ENCODE measurements around the gene DCTN2. TPM values are rescaled to one million over a fixed set of nuclear protein-coding genes. Genes with fewer than 3 reads are reported as not detected.
"Not testable (repeated sequence)": the region's sequence is repeated elsewhere in the genome, so short reads cannot be mapped to it uniquely, and the experiment has no call there.

DCTN2 gene
- total RNA-seq, 1 experiment from 2014 or later, result 121 TPM

GRCh38 chr12:57591782-57592325 lies 44.9 kb upstream of the DCTN2 start:
- CTCF ChIA-PET, result interaction anchor here (0.9 to 1.0 kb wide), 2 partner anchors 9 to 102 kb away, joined by 3 to 4 read pairs; partner anchors contain the start of gene OS9

DNA sequence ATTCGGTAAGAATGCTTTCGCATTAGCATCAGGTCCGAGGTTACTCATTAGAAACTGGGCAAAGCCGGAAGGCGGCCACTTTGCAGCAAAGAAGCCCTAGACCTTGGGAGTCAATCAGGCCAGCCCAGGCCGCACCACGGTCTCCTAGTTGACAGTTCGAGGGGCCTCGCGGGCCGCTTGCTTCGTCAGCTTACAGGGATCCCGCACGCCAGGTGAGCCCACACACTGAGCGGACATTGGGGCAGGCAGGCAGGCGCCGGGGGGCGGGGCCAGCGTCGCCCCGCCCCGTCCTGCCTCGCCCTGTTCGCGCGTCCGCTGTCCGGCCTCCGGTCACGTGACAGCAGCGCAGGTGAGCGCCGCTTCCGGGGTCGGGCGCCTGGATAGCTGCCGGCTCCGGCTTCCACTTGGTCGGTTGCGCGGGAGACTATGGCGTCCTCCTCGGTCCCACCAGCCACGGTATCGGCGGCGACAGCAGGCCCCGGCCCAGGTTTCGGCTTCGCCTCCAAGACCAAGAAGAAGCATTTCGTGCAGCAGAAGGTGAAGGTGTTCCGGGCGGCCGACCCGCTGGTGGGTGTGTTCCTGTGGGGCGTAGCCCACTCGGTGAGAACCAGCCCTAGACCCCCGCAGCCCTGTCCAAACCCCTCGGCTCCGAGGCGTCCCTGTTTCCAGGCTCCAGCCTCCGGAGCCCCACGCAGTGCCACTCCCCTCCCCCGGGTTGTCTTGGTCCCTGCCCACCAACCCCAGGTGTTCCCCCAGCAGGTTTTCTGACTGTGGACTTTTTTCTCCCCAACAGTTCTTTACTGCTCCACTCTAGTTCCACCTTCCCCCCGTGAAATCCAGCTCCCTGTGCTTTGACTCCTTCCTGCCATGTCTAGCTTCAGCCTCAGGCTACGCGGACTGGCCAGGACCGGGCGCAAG lies 44.1 kb upstream of the DCTN2 start, which contains the start of gene PIP4K2C:
TSS of gene PIP4K2C (plus strand) at position 329 of the 918 bp plus-strand sequence. CDS start at position 427, 98 bp downstream.
- CTCF ChIA-PET, result interaction anchor here (0.6 to 1.0 kb wide), 4 partner anchors 8 to 103 kb away, joined by 3 to 7 read pairs (median 4); partner anchors contain the start of gene OS9
- Mint-ChIP-seq H3K27me3 (ENCODE audit: unreplicated experiment) (peaks cover 12% of the 10 kb centered on the region), H3K9me3 (ENCODE audit: low read depth, unreplicated experiment) (peaks cover 3% of the 10 kb centered on the region), H3K4me1 (ENCODE audit: low read depth, unreplicated experiment) (peaks cover 22% of the 10 kb centered on the region), H3K4me3 (ENCODE audit: low read depth, unreplicated experiment) (peak within 1 kb of the TSS; percentile 93), H3K27ac (ENCODE audit: unreplicated experiment) (peak within 1 kb of the TSS; percentile 94), H3K36me3 (ENCODE audit: insufficient read depth, unreplicated experiment) (peaks cover 27% of the 10 kb centered on the region)
- peak; percentile 92 for DNase-seq
- intact Hi-C loops (cut with micrococcal nuclease; ENCODE audit: unreplicated experiment), result no loop called here
- TF ChIP-seq, protein P1, sequence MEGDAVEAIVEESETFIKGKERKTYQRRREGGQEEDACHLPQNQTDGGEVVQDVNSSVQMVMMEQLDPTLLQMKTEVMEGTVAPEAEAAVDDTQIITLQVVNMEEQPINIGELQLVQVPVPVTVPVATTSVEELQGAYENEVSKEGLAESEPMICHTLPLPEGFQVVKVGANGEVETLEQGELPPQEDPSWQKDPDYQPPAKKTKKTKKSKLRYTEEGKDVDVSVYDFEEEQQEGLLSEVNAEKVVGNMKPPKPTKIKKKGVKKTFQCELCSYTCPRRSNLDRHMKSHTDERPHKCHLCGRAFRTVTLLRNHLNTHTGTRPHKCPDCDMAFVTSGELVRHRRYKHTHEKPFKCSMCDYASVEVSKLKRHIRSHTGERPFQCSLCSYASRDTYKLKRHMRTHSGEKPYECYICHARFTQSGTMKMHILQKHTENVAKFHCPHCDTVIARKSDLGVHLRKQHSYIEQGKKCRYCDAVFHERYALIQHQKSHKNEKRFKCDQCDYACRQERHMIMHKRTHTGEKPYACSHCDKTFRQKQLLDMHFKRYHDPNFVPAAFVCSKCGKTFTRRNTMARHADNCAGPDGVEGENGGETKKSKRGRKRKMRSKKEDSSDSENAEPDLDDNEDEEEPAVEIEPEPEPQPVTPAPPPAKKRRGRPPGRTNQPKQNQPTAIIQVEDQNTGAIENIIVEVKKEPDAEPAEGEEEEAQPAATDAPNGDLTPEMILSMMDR (IDR thresholded peaks at IDR 0.05; ENCODE audit: unreplicated experiment), result no peak
- BruUV-seq (replicated peaks), result TSS peak; percentile 50

More at GRCh38 chr12:57591782-57592325, 44.9 kb upstream of the DCTN2 start:
- Mint-ChIP-seq H3K9me3 (ENCODE audit: low read depth, unreplicated experiment) (peaks cover 3% of the 10 kb centered on the region), H3K27me3 (ENCODE audit: unreplicated experiment) (peaks cover 12% of the 10 kb centered on the region), H3K27ac (ENCODE audit: unreplicated experiment) (peak overlapping the region; percentile 94), H3K36me3 (ENCODE audit: insufficient read depth, unreplicated experiment) (peaks cover 30% of the 10 kb centered on the region), H3K4me1 (ENCODE audit: low read depth, unreplicated experiment) (peaks cover 22% of the 10 kb centered on the region), H3K4me3 (ENCODE audit: low read depth, unreplicated experiment) (peak overlapping the region; percentile 93)
- DNase-seq, result peak; percentile 43
- TF ChIP-seq, protein P1 (IDR thresholded peaks at IDR 0.05; ENCODE audit: unreplicated experiment), result no peak
- intact Hi-C loops (cut with micrococcal nuclease; ENCODE audit: unreplicated experiment), result no loop called here
- no TSS peak for BruUV-seq (replicated peaks)

DNA sequence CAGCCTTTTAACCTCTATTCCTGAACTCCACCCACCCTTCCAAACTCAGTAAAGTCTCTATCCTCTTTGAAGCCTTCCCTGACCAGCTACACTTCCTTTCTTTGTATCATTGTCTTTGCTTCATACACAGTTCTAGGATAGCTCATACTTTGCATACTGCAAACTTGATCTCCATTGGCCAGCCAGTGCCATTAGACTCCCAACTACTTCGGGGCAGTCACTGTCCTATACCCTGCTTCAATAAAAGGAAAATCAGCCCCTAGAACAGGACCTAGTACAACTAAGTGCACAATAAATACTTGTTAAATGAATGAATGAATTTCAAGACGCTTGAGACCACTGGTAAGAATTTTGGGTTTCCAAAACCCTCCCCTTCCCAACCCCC lies 43.5 kb upstream of the DCTN2 start:
- Mint-ChIP-seq H3K4me3 (ENCODE audit: low read depth, unreplicated experiment) (peak overlapping the region; percentile 93), H3K27me3 (ENCODE audit: unreplicated experiment) (peaks cover 12% of the 10 kb centered on the region), H3K9me3 (ENCODE audit: low read depth, unreplicated experiment) (peaks cover 3% of the 10 kb centered on the region), H3K27ac (ENCODE audit: unreplicated experiment) (peak overlapping the region; percentile 94), H3K4me1 (ENCODE audit: low read depth, unreplicated experiment) (peaks cover 22% of the 10 kb centered on the region), H3K36me3 (ENCODE audit: insufficient read depth, unreplicated experiment) (peaks cover 23% of the 10 kb centered on the region)
- TF ChIP-seq, protein P1 (IDR thresholded peaks at IDR 0.05; ENCODE audit: unreplicated experiment), result no peak
- intact Hi-C loops (cut with micrococcal nuclease; ENCODE audit: unreplicated experiment), result no loop called here
- BruUV-seq (replicated peaks), result no TSS peak
- no peak for DNase-seq
- CTCF ChIA-PET, result interaction anchor here (0.7 to 1.0 kb wide), 2 partner anchors 53 to 212 kb away, joined by 3 to 6 read pairs; no protein-coding TSS in a partner anchor

DNA sequence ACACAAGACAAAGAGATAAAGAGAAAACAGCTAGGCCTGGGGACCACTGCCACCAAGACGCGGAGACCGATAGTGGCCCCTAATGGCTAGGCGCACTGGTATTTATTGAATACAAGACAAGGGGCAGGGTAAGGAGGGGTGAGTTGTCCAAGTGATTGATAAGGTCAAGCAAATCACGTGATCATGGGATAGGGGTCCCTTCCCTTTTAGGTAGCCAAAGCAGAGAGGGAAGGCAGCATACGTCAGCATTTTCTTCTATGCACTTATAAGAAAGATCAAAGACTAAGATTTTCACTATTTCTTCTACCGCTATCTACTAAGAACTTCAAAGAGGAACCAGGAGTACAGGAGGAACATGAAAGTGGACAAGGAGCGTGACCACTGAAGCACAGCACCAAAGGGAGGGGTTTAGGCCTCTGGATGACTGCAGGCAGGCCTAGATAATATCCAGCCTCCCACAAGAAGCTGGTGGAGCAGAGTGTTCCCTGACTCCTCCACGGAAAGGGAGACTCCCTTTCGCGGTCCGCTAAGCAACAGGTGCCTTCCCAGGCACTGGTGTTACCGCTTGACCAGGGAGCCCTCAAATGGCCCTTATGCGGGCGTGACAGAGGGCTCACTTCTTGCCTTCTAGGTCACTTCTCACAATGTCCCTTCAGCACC lies 42.1 kb upstream of the DCTN2 start:
- CTCF ChIA-PET, result interaction anchor here (0.7 kb wide), 1 partner anchor 1615 kb away, joined by 4 read pairs; no protein-coding TSS in a partner anchor
- H3K27ac Mint-ChIP-seq (ENCODE audit: unreplicated experiment); H3K4me3 Mint-ChIP-seq (ENCODE audit: low read depth, unreplicated experiment); DNase-seq; H3K9me3 Mint-ChIP-seq (ENCODE audit: low read depth, unreplicated experiment); intact Hi-C loops (cut with micrococcal nuclease; ENCODE audit: unreplicated experiment); BruUV-seq (replicated peaks): not testable (repeated sequence)
- Mint-ChIP-seq H3K4me1 (ENCODE audit: low read depth, unreplicated experiment) (peaks cover 22% of the 10 kb centered on the region), H3K36me3 (ENCODE audit: insufficient read depth, unreplicated experiment) (peaks cover 18% of the 10 kb centered on the region), H3K27me3 (ENCODE audit: unreplicated experiment) (peaks cover 12% of the 10 kb centered on the region)

Measured in Calu3 (cell line).